GM21381 (cell line): ENCODE measurements around the gene BTN1A1.
A peak's percentile ranks its signal among the peaks of the same experiment; 100 is the strongest.
"Not testable (repeated sequence)": the region's sequence is repeated elsewhere in the genome, so short reads cannot be mapped to it uniquely, and the experiment has no call there.

ENCODE experiments used
- ATAC-seq: cut with Tn5 transposase; IDR thresholded peaks from one replicate; pipeline ENCODE4 v1.9.1; 2021; ENCODE audit warnings: mild to moderate bottlenecking, moderate library complexity; ENCODE audit not compliant: unreplicated experiment

The BTN1A1 gene, protein sequence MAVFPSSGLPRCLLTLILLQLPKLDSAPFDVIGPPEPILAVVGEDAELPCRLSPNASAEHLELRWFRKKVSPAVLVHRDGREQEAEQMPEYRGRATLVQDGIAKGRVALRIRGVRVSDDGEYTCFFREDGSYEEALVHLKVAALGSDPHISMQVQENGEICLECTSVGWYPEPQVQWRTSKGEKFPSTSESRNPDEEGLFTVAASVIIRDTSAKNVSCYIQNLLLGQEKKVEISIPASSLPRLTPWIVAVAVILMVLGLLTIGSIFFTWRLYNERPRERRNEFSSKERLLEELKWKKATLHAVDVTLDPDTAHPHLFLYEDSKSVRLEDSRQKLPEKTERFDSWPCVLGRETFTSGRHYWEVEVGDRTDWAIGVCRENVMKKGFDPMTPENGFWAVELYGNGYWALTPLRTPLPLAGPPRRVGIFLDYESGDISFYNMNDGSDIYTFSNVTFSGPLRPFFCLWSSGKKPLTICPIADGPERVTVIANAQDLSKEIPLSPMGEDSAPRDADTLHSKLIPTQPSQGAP

DNA sequence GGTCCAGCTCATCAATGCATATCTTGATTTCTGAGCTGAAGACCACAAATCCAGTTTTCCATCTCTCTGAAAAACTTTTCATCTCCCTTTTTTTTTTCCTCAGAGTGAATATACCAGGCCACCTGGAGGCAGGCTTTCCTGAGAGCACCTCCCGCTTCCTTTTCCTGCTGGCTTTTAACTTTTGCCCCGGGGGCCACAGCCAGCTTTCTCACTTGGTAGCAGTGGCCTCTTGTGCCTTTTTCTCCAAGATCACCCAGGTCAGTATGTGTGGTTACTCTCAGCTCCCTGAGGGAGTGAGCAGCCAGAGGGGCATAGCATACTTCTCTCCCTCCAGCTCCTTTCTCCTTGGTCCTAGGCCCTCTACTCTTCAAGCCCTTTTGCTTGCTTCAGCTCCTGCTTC lies at the start of gene BTN1A1:
TSS of gene BTN1A1 (plus strand) at position 202 of the 400 bp plus-strand sequence. CDS start 984 bp downstream, outside the sequence.
- no peak for ATAC-seq

DNA sequence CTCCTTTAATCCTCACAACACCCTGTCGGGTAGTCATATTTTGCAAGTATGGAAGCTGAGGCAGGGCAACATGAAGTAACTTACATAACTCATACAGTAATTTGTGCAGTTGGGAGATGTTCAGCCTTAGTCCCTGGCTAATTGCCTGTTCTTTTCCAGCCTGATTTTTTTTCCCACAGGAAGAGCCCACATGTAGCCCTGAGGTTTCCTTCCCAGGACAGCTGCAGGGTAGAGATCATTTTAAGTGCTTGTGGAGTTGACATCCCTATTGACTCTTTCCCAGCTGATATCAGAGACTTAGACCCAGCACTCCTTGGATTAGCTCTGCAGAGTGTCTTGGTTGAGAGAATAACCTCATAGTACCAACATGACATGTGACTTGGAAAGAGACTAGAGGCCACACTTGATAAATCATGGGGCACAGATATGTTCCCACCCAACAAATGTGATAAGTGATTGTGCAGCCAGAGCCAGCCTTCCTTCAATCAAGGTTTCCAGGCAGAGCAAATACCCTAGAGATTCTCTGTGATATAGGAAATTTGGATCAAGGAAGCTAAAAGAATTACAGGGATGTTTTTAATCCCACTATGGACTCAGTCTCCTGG lies 47.4 kb upstream of the BTN1A1 start:
- ATAC-seq: no peak

DNA sequence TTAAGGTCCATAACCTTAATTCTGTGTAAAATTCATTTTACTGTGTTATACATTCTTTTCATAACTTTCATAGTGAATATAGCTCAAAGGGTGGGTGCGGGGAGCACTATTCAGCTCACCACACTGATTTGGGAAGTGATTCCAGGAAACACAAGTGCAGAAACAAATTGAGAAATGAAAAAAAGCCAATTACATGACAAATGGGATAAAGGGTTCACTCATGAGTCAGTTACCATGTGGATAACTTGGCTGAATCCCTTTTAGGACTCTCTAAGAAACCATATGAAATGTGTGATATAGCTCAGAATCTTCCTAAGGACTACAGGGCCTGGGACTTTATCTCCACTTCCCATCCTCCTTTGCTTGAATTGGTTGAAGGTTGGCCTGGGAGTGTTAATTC lies 45.5 kb upstream of the BTN1A1 start:
- no peak for ATAC-seq

DNA sequence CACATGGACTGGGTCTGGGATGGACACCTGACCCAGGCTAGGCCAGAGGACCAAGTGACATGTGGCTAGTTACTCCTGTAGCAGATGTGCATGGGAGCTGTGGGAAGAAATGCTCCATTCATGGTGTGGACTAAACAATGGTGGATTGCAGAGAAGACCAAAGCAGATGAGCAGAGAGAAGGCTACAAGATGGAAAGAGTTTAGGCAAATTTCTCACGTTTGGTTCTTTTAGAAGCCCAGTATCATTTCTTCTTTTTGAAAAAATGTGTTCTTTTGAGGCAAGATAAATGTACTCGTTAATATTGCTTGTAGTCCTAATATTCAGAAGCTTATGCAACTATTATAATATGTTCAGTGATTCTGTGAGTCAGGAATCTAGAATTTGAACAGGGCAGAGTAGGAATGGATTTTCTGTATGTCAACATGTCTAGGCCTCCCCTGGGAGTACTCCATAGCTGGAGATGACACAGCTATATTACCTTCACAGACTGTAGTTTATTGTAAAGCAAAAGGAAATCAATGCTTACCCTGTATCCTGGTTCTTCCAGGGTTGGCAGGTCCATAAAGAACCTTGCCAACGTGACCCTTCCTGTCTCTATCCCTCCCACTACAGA lies 44.6 kb upstream of the BTN1A1 start:
- ATAC-seq: no peak

DNA sequence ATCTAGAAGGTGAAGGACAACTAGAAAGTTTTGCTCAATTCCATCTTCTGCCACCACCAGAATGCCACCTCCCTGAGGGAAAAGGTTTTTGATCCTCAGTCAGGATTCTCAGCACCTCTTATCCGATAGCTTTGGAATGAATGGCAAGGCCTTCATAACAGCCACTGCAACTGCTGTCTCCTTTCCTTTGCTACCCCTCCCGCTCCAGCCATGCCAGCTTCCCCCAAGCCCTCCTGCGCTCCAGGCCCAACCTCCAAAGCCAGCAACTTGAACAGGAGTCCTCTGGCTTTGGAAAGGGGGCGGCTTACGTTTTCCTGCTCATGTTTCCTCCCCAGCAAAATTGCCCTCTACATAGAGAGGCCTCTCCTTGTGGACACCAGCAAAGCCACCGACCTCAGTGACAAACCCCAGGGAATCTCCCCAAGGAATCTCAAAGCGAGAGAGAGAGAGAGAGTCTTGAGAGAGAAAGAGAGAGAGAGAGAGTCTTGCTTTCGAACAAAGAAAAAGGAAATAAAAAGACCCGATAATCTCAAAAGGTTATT lies 42.8 kb upstream of the BTN1A1 start:
- ATAC-seq: peak; percentile 16

DNA sequence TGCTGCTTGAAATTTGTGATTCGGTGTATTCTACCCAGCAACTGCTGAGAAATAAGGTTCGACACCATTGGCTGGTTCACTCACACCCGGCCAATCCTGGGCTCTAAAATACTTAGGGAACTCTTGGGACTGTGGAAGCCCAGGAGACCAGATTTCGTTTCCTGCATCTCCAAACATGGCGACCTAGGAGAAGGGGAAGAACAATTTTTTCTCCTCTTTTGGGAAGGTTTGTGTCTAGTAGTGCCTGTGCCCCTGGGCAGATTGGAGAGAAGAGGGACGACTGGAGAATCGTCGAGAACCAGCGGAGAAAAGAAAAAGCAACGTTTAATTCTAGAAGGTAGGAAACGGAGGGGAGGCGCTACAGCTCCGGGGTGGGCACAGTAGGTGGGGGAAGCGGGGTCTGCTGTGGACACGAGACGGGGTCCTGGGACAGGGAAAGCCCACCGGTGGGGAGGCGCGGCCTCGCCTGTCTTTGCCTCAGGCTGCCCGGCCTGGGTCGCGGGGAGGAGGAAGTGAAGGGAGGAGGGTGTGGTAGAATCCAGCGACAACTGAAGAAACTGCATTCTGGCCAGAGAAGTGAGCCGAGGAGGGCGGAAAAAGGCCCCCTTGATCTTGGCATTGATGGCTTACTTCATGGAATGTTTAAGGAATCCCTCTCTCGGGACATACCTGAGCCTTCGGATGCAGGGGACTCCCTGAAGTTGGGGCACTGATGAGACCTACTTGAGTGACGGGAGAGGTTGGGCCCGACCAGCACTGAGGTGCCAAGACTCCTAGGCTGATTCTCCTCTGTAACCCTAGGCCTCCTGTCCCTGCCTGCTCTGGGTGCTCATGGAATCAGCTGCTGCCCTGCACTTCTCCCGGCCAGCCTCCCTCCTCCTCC lies 42.1 kb upstream of the BTN1A1 start, which contains the start of gene BTN2A1:
TSS of gene BTN2A1 (plus strand) at position 150 of the 883 bp plus-strand sequence. CDS start at position 832, 682 bp downstream.
- ATAC-seq: peak; percentile 96

DNA sequence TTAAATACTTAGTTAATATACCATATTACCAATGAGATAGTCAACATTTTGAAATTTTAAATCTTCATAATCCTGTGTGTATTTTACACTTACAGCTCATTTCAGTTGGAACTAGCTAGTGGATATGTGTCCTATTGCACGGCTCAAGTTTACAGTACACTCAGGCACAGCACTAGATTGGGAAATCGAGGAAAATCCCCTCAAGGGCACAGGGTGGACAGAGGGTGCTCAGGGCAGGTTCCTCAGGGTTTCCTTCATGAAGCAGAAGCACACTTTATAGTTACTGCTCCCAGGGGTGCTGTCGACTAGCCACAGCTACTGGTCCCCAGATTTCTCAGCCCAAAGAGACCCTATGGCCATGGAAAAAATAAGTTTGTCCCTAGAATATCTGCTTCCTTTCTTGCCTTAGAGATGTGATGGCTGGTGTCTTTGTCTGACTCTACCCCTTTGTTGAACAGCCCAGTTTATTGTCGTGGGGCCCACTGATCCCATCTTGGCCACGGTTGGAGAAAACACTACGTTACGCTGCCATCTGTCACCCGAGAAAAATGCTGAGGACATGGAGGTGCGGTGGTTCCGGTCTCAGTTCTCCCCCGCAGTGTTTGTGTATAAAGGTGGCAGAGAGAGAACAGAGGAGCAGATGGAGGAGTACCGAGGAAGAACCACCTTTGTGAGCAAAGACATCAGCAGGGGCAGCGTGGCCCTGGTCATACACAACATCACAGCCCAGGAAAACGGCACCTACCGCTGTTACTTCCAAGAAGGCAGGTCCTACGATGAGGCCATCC lies 40.9 kb upstream of the BTN1A1 start:
- ATAC-seq: no peak

DNA sequence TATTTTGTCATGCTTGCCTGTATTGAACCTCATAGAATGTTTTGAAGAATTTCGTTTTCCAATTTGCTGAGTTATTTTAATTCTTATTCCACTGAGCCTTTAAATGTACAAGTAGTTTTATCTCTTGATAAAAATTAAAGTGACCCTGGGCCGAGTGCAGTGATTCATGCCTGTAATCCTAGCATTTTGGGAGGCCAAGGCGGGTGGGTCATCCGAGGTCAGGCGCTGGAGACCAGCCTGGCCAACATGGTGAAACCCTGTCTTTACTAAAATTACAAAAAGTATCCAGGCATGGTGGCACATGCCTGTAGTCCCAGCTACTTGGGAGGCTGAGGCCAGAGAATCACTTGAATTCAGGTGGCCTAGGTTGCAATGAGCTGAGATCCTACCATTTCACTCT lies 38.8 kb upstream of the BTN1A1 start:
- ATAC-seq: not testable (repeated sequence)

DNA sequence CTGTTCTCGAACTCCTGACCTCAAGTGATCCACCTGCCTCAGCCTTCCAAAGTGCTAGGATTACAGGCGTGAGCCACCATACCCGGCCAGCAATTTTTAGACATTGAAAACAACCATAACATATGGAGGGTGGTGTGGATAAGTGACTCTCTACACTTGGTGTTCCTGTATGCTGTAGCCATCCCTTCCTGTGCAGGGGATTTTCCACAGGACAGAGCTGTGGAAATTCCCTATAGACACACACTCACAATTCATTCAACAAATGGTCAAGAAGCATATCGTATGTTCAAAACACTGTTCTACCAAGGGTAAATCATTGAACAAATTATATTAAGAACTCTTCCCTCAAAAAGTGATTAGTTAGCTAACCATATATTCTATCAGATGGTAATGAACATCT lies 36.1 kb upstream of the BTN1A1 start:
- no peak for ATAC-seq

DNA sequence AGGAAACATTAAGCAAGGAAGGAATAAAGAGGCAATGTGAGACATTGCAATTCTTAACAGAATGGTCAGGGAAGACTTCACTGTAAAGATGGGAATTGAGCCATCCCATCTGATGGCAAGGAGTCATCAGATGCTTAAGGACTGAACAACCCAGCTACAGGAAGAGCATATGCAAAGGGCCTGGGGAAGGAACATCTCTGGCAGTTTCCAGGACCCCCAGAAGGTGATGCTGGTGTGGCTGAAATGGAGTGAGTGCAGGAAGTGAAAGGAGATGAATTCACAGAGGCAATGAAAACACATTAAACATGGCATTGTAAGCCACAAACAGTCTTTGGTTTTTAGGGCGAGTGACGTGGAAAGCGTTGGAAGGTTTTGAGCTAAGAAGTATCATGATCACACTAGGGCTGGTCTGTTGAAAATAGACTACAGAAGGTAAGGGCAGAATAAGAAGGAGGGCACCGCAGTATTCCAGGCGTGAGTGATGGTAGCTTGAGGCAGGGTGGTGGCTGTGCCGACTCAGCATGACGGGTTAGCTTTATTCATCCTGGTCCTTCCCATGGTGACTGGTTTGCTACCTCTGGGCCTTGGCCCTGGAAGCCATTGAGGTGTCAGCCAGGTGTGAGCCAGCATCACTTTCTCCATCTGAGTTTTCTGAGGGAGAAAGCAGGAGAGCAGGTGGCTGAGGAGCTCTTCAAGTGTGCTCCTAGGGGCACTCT lies 35.5 kb upstream of the BTN1A1 start:
- ATAC-seq: no peak

DNA sequence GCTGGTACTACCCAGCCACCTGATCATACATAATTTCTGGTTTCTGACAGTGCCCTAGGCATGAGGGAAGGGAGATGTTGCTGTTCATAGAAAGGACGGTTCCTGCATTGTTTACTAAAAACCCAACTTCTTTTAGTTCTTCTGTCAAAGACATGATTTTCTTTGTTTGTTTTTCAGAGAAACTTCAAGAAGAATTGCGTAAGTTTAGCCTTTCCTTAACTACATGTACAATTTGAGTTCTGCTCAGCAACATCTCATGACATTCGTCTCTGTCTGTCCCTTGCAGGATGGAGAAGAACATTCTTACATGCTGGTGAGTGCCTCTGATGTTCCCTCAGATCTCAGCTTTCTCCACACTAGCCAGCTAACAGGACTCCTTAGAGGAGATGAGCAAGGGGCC lies 34.3 kb upstream of the BTN1A1 start:
- no peak for ATAC-seq

DNA sequence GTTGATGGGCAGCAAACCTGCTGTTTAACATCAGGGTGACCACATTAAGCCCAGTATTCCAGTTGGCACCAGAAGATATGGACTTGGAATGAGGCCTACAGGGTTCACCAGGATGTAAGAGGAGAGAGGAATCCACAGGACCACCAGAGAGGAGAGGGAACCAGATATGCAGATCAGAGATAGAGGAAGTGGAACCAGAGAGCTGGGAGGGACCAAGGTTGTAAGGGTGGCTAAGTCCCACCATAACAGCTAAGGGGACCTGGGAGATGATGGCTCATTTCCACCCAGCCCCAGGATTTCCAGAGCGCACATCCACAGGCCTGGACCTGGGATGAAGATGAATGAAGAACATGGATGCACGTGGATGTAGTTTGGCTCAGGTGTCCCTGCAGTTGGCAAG lies 31.3 kb upstream of the BTN1A1 start:
- ATAC-seq: no peak

DNA sequence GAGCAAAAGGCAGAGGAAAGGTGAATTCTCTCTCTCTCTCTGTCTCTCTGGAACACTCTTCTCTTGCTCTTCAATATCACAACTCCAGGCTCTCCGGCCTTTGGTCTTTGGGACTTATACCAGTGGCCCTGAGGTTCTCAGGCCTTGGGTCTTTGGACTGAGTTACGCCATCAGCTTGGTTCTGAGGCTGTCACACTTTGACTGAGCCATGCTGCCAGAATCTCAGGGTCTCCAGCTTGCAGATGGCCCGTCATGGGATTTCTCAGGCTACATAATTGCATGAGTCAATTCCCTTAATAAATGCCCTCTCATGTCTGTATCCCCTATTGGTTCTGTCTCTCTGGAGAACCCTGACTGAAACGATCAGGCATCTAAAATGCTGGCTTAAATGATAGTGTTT lies 29.5 kb upstream of the BTN1A1 start:
- no peak for ATAC-seq

DNA sequence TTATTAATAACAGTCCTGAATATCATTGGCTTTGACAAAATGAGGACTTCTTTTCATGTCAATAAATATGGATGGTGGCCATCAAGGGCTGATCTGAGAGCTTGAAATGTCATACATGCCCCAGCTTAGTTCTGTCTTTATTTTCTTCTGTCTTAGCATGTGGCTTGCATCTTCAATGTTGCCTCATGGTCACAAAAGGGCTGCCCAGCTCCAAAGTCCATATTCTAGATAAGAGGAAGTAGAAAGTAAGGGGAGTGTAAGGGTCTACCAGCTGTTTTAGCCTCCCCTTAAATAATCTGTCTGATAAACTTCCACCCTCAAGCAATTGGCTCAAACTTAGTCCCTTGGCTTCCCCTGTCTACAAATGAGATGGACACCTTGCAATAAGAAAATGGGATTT lies 28.1 kb upstream of the BTN1A1 start:
- ATAC-seq: no peak

DNA sequence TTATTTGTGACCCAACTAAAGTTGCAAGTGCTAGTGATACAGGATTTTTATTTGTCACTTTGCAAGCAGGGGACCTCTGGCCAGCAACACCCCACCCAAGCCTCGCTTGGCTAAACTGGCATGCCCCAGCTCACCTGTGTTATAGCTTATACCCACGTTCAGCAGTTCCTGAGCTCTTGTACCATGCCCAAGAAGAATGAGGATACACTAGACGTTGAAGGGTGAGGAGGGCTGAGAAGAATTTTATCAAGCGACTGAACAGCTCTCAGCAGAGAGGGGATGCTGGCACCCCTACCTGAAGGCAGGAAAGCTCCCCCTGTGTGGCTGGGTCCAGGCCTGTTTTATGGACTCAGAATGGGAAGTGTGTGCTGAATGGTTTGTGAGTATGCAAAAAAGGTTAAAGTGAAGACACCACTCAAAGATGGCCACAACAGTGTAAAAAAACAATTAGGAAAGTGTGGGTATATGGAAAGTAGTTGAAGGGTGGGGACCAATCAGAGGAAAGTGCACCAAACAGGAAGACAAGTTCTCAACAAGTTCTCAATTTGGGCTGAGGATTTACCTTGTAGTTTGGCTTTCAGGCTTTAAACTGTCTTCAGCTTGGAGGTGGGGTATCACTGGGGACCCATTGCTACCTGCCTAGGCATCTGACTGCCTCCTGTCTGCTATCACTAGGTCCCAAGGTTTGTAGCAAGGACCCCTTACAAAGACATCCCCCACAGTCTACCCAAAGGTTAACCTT lies 27.4 kb upstream of the BTN1A1 start:
- no peak for ATAC-seq

DNA sequence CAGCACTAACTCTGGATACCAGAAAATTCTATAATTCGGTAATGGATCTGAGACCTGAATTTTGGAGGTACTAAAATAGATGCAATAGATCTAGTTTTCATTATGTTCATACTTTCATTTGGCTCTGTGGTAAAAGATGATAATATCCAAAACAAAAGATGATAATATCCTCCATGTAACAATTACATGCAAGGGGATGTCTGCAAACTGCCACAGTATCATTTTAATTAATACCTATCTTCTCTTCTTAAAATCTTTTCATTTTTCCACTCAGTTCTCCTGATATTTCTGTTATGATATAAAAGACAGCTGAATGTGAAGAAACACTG lies 26.7 kb upstream of the BTN1A1 start:
- no peak for ATAC-seq

DNA sequence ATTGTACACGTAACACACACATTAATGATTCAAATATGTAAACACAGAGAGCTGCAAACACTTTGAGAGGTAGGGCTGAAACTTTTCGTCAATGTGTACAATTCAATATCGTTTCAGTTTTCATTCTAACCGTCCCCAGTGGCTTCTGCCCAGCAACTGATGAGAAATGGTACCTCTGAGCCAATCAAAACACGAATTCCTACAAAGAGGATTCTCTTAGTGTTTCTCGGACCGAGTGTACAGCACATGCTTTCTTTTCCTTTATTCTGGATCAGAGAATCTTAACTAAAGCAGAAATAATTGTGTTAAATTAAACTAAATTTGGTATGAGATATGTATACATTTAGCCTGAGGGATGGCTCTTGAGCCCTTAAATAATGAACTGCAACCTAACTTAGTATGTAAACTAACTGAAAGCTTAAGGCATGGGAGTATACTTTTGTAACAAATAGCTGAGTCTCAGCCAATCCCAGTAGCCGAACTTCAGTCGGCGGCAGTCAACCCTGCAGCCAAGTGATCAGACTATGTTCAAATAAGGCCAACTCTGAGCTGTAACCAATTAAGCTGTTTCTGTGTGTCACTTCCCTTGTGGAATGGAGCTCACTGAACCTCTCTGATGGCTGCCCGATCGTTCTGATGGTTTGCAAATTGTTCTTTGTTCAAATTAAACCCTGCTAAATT lies 26.2 kb upstream of the BTN1A1 start:
- ATAC-seq: peak; percentile 85

DNA sequence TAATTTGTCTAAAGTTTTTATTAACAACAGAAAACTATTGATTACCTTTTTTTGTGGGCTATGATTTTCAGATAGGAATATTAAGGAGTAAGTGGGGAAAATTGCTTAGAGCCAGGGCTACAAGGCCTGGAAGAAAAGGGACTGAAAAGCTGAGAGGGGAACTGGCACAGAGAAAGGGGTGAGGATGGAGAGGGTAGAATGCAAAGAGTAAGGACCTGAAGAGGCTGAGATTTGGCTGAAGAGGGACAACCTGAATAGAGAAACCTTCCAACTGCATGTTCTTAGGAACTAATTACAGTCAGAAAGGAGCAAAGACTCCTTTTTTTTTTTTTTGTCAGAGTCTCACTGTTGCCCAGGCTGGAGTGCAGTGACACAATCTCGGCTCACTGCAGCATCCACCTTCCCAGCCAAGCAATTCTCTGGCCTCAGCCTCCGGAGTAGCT lies 25.6 kb upstream of the BTN1A1 start:
- ATAC-seq: no peak
